Skin epidermis (tissue), 12 donors: ENCODE measurements around the gene ADAMTS17.

Source experiments
- H3K27ac ChIP-seq, 21 experiments: fragments of 200-600 bp; sonication (generic) in 11 of 21; one replicate each; pipeline ENCODE4 v1.5.0; 2020; ENCODE audit warnings: mild to moderate bottlenecking in 3 of 21, inconsistent platforms in 2 of 21, moderate library complexity in 2 of 21
- H3K4me3 ChIP-seq, 7 experiments: fragments of 200-600 bp; sonication (generic) in 2 of 7; one replicate each; pipeline ENCODE4 v1.5.0; 2020; ENCODE audit warnings: inconsistent platforms in 2 of 7, mild to moderate bottlenecking in 2 of 7, moderate library complexity in 1 of 7

ADAMTS17 gene

DNA sequence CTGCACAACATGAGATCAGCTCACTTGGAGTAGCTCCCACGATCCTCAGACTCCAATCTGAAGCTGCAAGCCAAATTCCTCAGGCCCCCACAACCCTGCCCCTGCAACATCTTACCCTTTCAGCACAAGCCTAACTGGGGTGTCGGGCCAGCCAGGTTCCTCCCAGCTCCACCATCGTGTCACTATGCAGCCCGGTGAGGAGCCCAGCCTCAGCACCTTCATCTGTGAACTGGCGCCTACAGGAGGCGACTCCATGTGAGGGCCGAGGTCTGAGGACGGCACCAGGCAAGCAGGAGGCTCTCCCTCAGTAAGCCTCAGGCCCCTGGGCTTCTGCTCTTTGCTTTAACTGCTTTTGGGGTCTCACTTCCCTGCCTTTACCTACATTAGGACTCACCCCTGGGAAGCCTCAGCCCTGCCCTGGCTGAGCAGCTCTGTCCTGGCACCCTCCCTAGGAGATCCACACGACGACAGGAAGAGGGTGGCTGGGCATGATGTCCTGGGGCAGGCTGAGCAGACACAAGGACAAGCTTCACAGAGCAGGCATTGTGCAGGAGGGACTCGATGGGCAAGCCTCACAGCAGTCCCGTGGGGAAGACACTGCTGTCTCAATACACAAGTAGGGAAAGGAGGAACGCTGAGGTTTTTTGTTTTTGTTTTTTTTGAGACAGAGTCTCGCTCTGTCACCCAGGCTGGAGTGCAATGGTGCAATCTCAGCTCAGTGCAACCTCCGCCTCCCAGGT, 104.6 kb downstream of the ADAMTS17 start:
- Histone ChIP-seq H3K27ac (no peak overlapping the region), H3K4me3 (no peak overlapping the region)

DNA sequence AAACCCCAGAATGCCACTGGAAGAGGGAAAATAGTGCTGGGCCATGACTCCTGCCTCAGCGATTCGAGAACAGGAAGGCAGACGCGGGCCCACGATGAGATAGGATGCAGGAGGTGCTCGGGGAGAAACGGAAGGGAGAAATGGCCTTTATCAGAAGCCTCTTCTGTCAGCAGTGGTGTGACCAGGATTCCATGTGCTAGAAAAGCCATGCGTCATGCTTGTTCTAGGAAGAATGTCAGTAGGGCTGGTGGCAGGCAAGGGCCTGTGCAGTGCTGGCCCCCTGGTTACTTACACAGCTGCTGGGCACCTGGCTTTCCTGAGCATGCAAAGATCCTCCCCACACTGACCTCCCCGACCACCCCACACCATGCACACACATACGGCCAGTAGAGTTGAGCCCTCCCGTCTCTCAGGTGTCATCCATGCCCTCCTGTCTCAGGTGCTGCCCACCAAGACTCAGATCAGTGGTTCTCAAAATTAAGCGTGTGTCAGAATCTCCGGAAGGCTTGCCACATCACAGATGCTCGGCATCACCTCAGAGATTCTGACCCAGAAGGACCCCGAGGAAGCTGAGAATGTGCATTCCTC, 106.7 kb downstream of the ADAMTS17 start:
- no peak overlapping the region for H3K4me3 ChIP-seq
- peak overlapping the region in 6 of 21 experiments; percentile 11 to 67 (median 28) for H3K27ac ChIP-seq

DNA sequence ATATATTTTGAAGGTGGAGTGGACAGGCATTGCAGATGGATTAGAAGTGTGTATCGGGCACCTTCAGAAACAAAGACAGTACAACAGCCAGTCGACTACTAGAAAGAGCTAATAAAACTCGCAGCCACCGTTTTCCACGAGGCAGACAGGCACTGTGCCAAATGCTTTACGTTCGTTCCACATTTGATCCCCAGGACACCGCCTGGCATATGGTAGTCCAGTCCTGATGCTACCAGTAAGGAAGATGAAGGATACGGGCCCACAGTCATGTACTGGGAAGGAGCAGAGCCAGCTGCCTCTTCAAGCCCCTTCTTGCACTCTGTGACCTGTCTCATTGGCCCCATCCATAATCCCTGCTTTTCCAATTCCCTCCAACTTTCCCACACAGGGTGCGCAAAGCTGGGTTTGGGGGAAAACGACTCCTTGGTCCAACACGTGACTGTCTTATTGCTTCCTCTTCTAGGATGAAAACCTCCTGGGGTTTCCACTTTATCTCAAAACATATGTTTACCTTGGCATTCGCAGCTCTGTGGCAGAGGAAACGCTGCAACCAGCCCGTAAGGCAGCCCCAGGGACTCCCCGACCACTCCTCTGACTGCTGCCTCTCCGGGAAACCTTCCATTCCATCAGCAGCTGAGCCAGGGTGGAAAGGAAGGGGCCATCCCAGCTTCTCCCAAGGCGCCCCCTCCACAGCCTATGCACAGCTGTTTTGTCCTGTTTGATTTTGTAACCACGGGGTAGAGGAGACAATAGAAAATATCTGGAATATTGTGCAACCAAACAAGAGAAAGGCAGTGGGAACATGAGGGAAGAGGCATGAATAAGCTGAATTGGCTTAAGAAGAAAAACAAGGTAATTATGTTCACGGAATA, 107.4 kb downstream of the ADAMTS17 start:
- H3K27ac ChIP-seq = peak overlapping the region in 7 of 21 experiments; percentile 11 to 67 (median 20)
- H3K4me3 ChIP-seq = no peak overlapping the region

DNA sequence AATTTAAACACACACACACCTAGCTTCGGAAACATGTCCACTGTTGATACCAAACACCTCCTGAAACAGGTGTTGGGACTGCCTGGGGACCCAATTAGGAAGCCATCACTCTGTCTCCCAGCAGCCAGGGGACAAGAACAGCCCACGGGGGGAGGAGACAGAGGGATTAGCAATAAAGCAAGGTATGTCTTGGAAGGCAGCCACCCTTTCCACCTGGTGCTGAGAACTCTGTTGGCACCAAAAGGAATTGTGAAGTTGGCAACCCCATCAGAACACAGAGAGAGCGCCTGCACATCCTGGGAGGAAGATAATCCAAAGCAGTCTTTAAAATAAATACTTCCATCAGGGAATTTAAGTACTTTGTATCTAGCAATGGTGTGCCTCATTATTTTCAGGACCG, 111.0 kb downstream of the ADAMTS17 start:
- no peak overlapping the region for H3K27ac ChIP-seq
- H3K4me3 ChIP-seq = no peak overlapping the region

DNA sequence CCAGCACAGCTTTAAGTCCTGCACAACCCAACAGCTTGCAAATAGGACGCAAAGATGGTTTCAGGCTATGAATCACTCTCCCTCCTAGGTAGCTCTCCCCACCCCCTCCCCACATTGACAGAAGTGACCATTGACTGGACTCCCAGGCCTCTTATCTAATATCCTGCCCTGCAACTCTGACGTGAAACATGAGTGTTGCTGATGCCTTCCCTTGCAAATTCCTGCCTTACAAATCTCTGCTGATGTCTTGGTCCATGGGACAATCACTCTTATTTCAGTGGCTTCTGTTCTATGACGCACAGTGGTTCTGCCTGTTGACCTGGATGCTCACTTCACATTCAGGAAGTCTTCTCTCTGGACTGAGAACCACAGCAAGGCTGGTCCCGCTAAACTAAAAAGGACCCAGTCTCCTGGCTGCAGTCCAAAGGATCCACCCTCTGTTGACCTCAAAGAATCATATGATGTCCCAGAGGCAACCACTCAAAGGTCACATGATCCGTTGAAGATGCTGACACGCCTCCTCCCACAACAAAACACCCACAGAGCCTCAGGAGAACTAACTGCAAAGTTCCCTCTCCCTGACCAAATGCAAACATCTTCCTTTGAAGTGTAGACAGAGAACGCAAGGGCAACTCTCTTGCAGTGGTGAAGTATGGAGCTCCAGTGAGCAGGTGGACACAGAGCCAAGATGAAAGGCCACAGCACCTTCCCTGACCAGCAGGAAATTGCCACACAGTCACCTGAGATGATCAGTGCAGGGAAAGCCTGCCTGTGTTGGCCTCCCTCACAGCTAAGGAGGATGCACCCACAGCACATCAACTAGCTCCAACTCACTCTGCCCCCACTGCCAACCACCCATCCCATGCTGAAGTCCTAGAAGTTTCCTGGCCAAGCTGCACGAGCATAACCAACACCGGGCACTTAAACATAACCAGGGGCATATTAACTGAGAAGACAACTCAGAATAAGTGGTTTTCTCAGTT, 112.3 kb downstream of the ADAMTS17 start:
- H3K4me3 ChIP-seq = no peak overlapping the region

DNA sequence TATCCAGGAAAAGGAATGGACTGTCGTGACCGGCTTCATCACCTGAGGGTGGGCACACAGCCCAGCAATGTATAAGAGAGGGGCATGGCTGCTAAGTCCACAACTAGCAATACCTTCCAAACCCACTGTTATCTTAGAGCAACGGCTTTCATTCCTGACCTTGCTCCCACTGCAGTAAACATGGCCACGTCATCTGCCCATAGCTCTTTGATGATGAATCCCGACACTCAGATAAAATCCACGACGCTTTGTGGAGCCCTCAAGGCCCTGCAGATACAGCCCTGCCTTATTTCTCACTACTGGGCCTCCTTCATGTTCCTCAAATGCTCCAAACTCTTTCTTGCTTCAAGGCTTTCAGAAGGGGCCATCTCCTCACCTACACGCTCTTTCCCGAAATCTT, 114.0 kb downstream of the ADAMTS17 start:
- no peak overlapping the region for H3K4me3 ChIP-seq
- peak overlapping the region in 2 of 21 experiments; percentile 51 to 53 for H3K27ac ChIP-seq

More for the DNA sequence above, 112.3 kb downstream of the ADAMTS17 start:
- no peak overlapping the region for H3K27ac ChIP-seq

DNA sequence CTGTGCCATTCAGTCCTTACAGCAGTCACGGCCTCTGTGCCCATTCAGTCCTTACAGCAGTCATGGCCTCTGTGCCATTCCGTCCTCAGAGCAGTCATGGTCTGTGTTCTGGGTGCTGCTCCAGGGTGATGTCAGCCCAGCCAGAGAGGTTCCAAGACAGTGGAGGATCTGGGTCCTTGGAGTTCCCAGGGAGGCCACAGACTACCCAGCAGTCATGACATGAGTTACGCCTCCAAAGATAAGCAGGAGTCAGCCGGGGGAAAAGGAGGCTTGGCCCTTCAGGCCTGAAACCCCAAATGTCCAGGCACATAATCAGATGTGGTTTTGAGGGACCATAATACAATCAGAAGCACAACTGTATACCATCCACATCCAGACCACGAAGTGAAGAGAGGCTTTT, 115.7 kb downstream of the ADAMTS17 start:
- Histone ChIP-seq H3K27ac (peak overlapping the region in 1 of 21 experiments; percentile 23), H3K4me3 (no peak overlapping the region)

DNA sequence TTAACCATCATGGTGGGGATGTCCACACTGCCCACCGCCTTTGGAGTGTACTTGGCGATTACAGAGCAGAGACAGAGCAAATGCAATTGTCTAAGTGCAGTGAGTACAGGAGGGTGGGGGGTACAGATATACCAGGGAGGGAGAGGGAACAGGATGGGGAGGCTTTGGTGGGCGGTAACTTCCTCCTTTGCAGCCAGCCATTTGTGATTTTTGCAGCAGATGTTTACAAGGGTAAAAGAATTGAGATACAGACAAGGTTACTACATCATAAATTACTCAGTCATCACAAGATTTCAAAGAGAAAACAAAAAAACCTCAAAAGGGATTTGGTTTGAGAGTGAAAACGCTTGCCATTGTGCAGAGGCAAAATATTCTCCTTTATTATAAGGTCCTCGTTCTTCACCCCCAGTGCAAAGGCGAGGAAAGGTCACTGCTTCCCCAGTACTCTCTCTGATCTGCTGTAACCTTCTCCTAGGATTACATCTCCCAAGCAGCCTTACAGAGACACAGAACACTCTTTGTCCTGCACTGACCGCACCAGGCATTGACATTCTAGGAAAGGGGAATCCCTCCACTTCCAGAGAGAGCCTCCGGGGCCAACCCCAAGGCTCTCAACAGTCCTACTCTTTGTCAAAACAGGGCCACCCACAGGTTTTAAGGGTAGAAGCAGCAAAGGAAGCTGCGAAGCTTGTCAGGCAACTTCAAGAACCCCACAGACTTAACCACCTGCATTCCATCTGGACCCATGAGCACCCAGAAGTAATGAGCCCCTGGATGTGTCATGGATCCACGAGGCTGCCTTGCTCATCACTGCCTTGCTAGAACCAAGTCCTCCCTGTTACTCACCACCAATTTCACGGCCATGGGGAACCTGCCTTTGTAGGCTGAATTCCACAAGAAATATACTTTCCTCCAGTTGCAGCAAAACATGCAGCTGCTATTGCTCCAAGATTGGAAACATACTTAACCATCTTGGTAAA, 117.3 kb downstream of the ADAMTS17 start:
- H3K4me3 ChIP-seq = no peak overlapping the region

DNA sequence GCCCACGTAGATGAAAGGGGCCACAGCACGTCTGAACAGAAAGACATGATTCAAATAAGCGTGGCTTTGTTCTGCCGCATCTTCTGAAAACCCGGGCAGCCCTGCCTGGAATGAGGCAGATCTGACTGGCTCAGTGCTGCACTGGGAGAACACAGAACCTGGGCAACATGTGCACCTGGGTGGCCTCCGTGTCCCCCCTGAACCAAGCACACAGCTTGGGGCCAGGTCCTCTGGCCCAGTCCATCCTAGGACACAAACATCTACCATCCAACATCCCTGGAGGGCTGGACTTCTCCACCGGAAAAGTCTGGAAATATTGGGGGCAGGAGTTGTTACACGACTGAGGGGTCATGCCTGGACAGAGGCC, 119.4 kb downstream of the ADAMTS17 start:
- H3K4me3 ChIP-seq = no peak overlapping the region
- H3K27ac ChIP-seq = peak overlapping the region in 2 of 21 experiments; percentile 42 to 75

More for the DNA sequence above, 117.3 kb downstream of the ADAMTS17 start:
- peak overlapping the region in 2 of 21 experiments; percentile 51 to 53 for H3K27ac ChIP-seq

DNA sequence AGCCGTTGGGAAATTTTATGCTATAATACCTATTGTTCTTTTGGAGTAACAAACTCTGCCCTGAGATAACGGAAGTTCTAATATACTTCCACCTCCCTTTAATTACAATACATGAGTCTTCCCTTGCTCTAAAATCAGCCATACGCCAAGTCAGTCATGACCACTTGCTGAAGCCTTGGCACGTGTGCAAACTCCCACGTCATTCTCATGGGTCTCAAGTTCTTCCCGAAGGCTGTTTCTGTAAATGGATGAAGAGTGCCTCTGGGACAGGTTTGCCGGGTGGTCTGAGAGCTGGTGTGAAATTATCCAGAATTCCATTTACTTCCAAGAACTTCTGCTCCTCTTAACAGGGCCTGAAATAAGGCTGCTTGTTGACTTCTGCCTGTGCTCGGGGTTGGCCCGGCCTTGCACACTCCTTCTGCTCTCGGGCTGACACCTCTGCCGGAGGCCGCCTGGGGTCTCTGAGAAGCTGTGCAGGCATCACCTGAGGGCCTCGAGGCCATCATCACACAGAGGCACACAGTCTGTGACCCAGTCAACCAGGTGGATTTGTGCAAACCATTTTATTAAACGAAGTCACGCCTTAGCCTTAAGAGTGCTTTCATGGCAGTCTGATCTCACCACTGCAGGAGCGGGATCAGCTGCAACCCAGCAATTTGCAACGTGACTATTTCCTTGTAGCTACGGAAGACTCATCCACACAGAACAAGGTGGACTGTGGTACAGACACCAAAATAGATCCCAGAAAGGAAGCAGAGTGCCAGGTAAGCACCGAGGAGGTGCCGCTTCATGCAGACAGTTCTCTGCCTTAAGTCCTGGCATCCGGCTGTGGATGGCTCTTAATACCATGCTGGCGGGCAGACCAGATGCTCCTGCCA, 120.1 kb downstream of the ADAMTS17 start:
- Histone ChIP-seq H3K4me3 (no peak overlapping the region), H3K27ac (peak overlapping the region in 3 of 21 experiments; percentile 5 to 75 (median 55))

DNA sequence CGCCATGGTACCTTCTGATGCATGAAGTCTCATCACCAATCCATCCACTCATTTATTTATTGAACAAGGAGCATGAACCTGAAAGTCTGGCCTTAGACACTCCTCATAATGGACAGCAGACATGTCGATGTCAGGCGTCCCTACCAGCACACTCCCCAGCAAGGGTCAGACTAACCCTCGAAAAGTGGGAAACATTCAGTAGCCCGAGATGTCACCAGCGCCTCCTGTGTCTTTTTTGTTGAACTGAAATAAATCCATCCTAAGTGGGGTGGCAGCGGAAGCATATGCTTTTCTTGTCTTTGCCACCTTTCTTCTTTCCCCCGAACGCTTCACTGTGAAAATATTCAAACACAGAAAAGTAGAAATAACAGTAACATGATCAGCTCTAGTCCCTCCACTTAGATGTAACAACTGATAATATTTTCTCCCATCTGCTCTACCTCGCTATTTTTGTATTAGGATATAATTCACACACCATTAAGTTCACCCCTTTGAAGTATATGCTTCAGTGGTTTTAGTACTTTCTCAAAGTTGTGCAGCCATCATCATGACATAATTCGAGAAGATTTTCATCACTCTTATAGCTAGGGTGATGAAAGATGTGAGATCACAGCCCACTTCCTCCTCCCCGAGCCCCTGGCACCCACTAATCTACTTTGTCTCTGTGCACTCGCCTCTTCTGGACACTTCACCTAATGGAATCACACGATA, 121.6 kb downstream of the ADAMTS17 start:
- Histone ChIP-seq H3K4me3 (no peak overlapping the region), H3K27ac (no peak overlapping the region)

DNA sequence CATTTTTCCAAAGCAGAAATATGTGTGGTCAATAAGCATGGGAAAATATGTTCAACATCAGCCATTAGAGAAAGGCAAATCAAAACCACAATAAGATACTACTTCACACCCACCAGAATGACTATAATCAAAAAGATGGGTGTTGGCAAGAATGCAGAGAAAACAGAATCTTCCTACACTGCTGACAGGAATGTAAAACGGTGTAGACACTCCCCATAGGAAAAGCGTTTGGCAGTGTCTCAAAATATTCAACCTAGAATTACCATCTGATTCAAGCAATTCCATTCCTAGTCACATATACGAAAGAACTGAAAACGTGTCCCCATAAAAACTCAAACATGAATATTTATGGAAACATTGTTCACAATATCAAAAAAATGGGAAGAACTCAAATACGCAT, 123.3 kb downstream of the ADAMTS17 start:
- no peak overlapping the region for H3K27ac ChIP-seq
- no peak overlapping the region for H3K4me3 ChIP-seq

DNA sequence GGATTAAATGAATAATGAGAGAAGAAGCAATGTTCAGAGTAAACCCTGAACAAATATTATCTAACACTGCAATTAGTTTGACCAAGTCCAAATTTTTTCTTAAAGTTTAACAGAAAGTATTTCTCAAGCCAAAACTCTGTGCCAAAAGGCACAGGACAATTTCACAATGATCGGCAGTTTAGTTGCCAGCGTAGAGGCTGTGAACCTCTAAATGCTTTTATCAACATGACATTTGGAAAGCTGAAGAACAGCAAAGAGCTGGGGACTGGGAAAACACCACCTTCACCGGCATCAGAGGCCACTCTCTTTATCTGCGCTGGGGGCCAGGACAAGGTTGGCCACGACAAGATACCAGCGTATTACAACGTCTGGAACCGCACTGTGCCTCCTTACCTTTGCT, 125.6 kb downstream of the ADAMTS17 start:
- Histone ChIP-seq H3K4me3 (no peak overlapping the region), H3K27ac (peak overlapping the region in 2 of 21 experiments; percentile 1 to 31)

DNA sequence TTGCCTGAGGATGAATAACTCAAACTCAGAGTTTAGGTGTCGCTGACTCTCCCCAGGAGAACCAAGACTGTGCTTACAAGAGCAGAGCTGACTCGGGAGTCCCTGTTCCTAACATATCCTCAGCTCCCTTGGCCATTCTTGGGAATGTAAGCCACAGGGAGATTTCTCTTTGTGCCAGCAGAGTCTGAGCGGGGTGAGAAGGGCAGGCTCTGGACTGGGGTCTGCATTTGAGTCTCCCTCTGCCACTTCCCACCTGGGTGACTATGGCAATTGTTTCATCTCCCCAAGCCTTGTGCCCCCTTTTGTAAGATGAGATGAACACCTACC, 126.0 kb downstream of the ADAMTS17 start:
- peak overlapping the region in 5 of 21 experiments; percentile 1 to 73 (median 31) for H3K27ac ChIP-seq
- no peak overlapping the region for H3K4me3 ChIP-seq

DNA sequence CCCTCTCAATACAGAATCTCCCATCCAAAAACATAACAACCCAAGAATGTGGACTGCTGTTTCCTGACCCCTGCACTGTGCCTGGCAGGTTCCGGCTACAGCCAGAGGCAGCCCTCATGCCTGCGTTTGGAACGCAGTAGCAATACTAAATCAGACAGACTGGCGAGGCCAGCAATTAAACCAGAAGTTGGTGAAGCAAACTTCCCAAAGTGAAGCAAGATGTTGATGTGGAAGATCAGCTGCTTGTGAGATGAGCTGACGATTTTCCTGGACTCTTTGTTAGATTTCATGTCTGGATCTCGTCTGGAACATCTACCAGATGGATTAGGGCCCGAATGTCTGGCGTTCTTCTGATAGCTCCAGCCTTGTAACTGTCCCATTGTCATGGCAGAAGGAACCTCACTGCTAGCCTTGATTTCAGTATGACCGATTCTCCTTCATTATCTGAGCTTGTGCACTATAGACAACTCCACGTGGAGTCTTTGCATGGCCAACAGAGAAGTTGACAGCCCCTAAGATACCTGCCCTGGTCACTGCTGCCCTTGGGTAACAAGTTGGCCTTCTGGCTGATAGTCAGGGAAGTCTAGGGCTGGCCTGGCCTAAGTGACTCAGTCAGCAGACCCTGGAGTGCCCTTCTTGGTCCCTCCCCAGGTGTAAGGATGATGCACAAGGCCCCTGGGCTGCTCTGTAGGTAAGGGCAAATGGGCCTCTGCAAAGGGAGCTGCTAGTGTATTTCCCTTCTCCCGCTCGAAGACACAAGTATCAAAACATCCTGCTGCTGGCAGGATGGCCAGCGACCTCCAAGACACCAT, 126.5 kb downstream of the ADAMTS17 start:
- Histone ChIP-seq H3K27ac (peak overlapping the region in 6 of 21 experiments; percentile 1 to 73 (median 28)), H3K4me3 (no peak overlapping the region)
